ENCODE results near the gene KDELR1. TPM values are rescaled to one million over a fixed set of nuclear protein-coding genes. Genes with fewer than 3 reads are reported as not detected.

The KDELR1 gene
- total and polyA plus RNA-seq, 2 of the 13 experiments (the other 11 are each of a cell fraction or from before 2014, with no cell fraction given), result 134 to 185 TPM

- TF ChIP-seq ZNF18 (CRISPR knock-in tag; IDR thresholded peaks at IDR 0.05; ENCODE audit: insufficient replicate concordance), result peak; percentile 46
- no peak for TF ChIP-seq DZIP1 (CRISPR knock-in tag; IDR thresholded peaks at IDR 0.05)
- peak; percentile 48; the same call in 1 of the 2 replicates for TF ChIP-seq TAF1 (CRISPR knock-in tag; IDR thresholded peaks at IDR 0.05)
- TF ChIP-seq NFE2L1 (CRISPR knock-in tag; IDR thresholded peaks at IDR 0.05; ENCODE audit: borderline replicate concordance), result no peak
- TF ChIP-seq ZNF644 (CRISPR knock-in tag; IDR thresholded peaks at IDR 0.05; ENCODE audit: low read depth), result no peak
- peak; percentile 80 for TF ChIP-seq ZNF501 (CRISPR knock-in tag; IDR thresholded peaks at IDR 0.05)
- no peak for TF ChIP-seq BHLHE40 (IDR thresholded peaks at IDR 0.05; ENCODE audit: low read length)
- TF ChIP-seq GMEB1 (CRISPR knock-in tag; IDR thresholded peaks at IDR 0.05; ENCODE audit: borderline replicate concordance), result no peak
- TF ChIP-seq PTBP1 (IDR thresholded peaks at IDR 0.05; ENCODE audit: low read depth, low read length, poor library complexity, severe bottlenecking), result no peak
- TF ChIP-seq MXI1 (IDR thresholded peaks at IDR 0.05; ENCODE audit: borderline replicate concordance, low read depth, low read length), result peak; percentile 51; the same call in 1 of the 3 replicates
- TF ChIP-seq GATAD1 (CRISPR knock-in tag; IDR thresholded peaks at IDR 0.05), result 0 out of 2 replicates have a peak, but pooled peaks have one; percentile 16
- TF ChIP-seq SKI (IDR thresholded peaks at IDR 0.05; ENCODE audit: partially characterized antibody), result no peak
- TF ChIP-seq POLR2G (IDR thresholded peaks at IDR 0.05; ENCODE audit: low read depth, low read length), result peak; percentile 77
- 0 out of 2 replicates have a peak, but pooled peaks have one; percentile 5 for TF ChIP-seq JUND (CRISPR knock-in tag; IDR thresholded peaks at IDR 0.05)
- TF ChIP-seq ATF7-NPFF (CRISPR knock-in tag; IDR thresholded peaks at IDR 0.05; ENCODE audit: low read depth), result no peak
- no peak for TF ChIP-seq GLI4 (CRISPR knock-in tag; IDR thresholded peaks at IDR 0.05; ENCODE audit: borderline replicate concordance)
Measured at GRCh38 chr19:48391100-48392005, at the start of gene KDELR1 (continued).

Data from HepG2 (cell line).